K562 (cell line): ENCODE measurements around the gene CLIC1. TPM values are rescaled to one million over a fixed set of nuclear protein-coding genes. Genes with fewer than 3 reads are reported as not detected.

ENCODE experiments used
- CAMTA2 ChIP-seq: fragments of 250-450 bp; sonication (Bioruptor Pico); conservative IDR thresholded peaks from 2 replicates; pipeline ENCODE4 v1.5.1; 2022
- CBX8 ChIP-seq: fragments of 200-600 bp; sonication (generic); IDR thresholded peaks from 2 replicates; pipeline ENCODE4 v1.6.1; 2012; ENCODE audit warnings: borderline replicate concordance, mixed run types, low read depth, mild to moderate bottlenecking, moderate library complexity, mixed read lengths, low read length, control low read depth, inconsistent platforms; ENCODE audit not compliant: poor library complexity, severe bottlenecking; ENCODE audit errors: extremely low read depth
- CREB3 ChIP-seq: fragments of 450-650 bp; conservative IDR thresholded peaks from 2 replicates; pipeline ENCODE4 v1.6.1; 2016; ENCODE audit warnings: missing genetic modification characterization, low read depth, mild to moderate bottlenecking, missing compliant biosample characterization, moderate library complexity
- E2F1 ChIP-seq: sonication (generic); formaldehyde crosslinking; IDR thresholded peaks from 2 replicates; pipeline ENCODE4 v1.8.1; 2023; ENCODE audit warnings: mild to moderate bottlenecking, missing genetic modification reagents, moderate library complexity
- HDAC3 ChIP-seq: fragments of 450-650 bp; IDR thresholded peaks from 2 replicates; pipeline ENCODE4 v1.6.1; 2018; ENCODE audit warnings: borderline replicate concordance, mild to moderate bottlenecking, moderate library complexity; ENCODE audit not compliant: partially characterized antibody
- HIVEP1 ChIP-seq: fragments of 250-450 bp; sonication (Bioruptor Pico); IDR thresholded peaks from 2 replicates; pipeline ENCODE4 v1.4.0; 2020; ENCODE audit warnings: mild to moderate bottlenecking
- KAT7 ChIP-seq: sonication (generic); formaldehyde crosslinking; IDR thresholded peaks from 2 replicates; pipeline ENCODE4 v1.8.0; 2022; ENCODE audit warnings: missing genetic modification reagents, mild to moderate bottlenecking, borderline replicate concordance
- KLF6 ChIP-seq: fragments of 250-450 bp; sonication (Bioruptor Pico); IDR thresholded peaks from 2 replicates; pipeline ENCODE4 v1.4.0; 2020; ENCODE audit warnings: mild to moderate bottlenecking, moderate library complexity, borderline replicate concordance
- MAFF ChIP-seq: IDR thresholded peaks from 2 replicates; pipeline ENCODE4 v1.6.1; 2012; ENCODE audit warnings: low read length, improper control_type of control experiment
- MITF ChIP-seq: IDR thresholded peaks from 2 replicates; pipeline ENCODE4 v1.6.1; 2014; ENCODE audit warnings: antibody characterized with exemption
- NONO ChIP-seq, 2 experiments: fragments of 200-400 bp in 1 of 2; fragments of 450-650 bp in 1 of 2; formaldehyde crosslinking in 1 of 2; IDR thresholded peaks; 2 replicates each; pipeline ENCODE4 v1.6.1; 2017; ENCODE audit warnings: low read depth in 2 of 2, mild to moderate bottlenecking in 2 of 2, moderate library complexity in 2 of 2, low read length in 1 of 2
- OTX1 ChIP-seq: fragments of 450-650 bp; formaldehyde crosslinking; IDR thresholded peaks from 2 replicates; pipeline ENCODE4 v1.4.0; 2022; ENCODE audit warnings: mild to moderate bottlenecking
- RHOXF2B ChIP-seq: fragments of 250-450 bp; sonication (Bioruptor Pico); conservative IDR thresholded peaks from 2 replicates; pipeline ENCODE4 v1.5.1; 2021
- U2AF2 ChIP-seq: fragments of 200-400 bp; formaldehyde crosslinking; optimal IDR thresholded peaks from 2 replicates; pipeline ENCODE3; 2017; ENCODE audit warnings: low read depth, mild to moderate bottlenecking, low read length
- polyA plus RNA-seq, 8 experiments: library from polyadenylated mRNA; depleted of rRNA in 4 of 8; stranded (reverse) in 5 of 8; unstranded in 3 of 8; fragments of >200 nt; fragmentation: Nextera tagmentation in 2 of 8; fragmentation: Illumina TruSeq in 1 of 8; extraction: Ambion mirVana in 2 of 8; extraction: Trizol in 1 of 8; gene quantifications; 2 replicates each; pipeline versions ENCODE4 v1.2.1 to v1.2.3, GENCODE V29; 2011 to 2014; ENCODE audit warnings: inconsistent platforms in 1 of 8, missing spikeins in 1 of 8
- total RNA-seq, 7 experiments: library from RNA; depleted of rRNA in 6 of 7; stranded (reverse); fragments of >200 nt in 6 of 7; fragmentation: Illumina TruSeq in 2 of 7; extraction: Trizol in 2 of 7; gene quantifications; 2 replicates each; pipeline versions ENCODE4 v1.2.1 to v1.2.3, GENCODE V29; 2011 to 2021; ENCODE audit warnings: low replicate concordance in 1 of 7
- TF ChIP-seq, protein P1 (sequence below), 3 experiments: fragments of 200-800 bp in 1 of 3; fragments of 250-450 bp in 1 of 3; fragments of 450-650 bp in 1 of 3; sonication (Bioruptor Pico) in 1 of 3; sonication (Bioruptor generic) in 1 of 3; formaldehyde crosslinking in 1 of 3; IDR thresholded peaks; 2 replicates each; pipeline versions ENCODE4 v1.6.1 to v1.8.0; 2016 to 2022; ENCODE audit warnings: mild to moderate bottlenecking in 2 of 3, missing genetic modification characterization in 2 of 3, missing compliant biosample characterization in 1 of 3, moderate library complexity in 1 of 3

The CLIC1 gene
- total and polyA plus RNA-seq, 9 of the 15 experiments (the other 6 are each of a cell fraction or from before 2014, with no cell fraction given), result 1,267 to 2,419 (median 1,808) TPM

DNA sequence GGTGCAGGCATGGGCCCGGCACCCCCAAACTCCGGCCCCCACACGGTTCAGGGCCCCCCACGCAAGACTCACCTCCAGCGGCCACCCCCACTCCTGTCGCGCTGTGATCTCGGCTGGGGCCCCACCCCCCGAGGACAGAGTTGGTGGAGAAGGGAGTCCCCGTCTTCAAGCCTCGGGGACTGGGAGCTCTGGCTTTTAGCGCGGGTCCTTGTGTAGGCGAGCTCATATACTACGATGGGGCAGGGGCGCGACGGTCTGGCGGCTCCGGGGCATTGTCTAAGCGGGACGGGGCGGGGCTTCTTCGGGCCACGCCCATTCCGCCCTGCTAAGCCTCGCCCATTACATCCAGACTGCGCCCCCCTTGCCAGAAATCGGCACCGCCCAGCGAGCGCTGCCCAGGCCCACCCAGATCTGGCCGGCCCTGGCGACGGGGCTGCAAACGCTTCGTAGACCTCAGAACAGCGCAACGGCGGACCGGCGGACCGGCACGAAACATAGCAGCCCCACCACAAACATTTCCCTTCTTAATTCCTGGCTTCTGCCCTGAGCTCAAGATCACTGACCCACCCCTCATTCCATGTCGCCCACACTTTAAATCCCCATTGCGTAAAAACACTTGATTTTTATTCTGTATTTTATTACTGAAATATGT is 6.2 kb downstream of the CLIC1 start (continued):
- TF ChIP-seq KLF6 (CRISPR knock-in tag) (peak; percentile 68), MAFF (no peak), MITF (no peak), KAT7 (CRISPR knock-in tag) (no peak), RHOXF2B (CRISPR knock-in tag) (peak; percentile 98), CREB3 (no peak), CBX8 (no peak), CAMTA2 (CRISPR knock-in tag) (peak; percentile 100), E2F1 (CRISPR knock-in tag) (peak; percentile 82), HIVEP1 (CRISPR knock-in tag) (peak; percentile 88), HDAC3 (no peak), OTX1 (CRISPR knock-in tag) (peak; percentile 99), NONO (IDR thresholded peaks at IDR 0.05; ENCODE audit: low read depth in 2 of 2, low read length in 1 of 2) (no peak), U2AF2 (no peak)
- TF ChIP-seq, protein P1, sequence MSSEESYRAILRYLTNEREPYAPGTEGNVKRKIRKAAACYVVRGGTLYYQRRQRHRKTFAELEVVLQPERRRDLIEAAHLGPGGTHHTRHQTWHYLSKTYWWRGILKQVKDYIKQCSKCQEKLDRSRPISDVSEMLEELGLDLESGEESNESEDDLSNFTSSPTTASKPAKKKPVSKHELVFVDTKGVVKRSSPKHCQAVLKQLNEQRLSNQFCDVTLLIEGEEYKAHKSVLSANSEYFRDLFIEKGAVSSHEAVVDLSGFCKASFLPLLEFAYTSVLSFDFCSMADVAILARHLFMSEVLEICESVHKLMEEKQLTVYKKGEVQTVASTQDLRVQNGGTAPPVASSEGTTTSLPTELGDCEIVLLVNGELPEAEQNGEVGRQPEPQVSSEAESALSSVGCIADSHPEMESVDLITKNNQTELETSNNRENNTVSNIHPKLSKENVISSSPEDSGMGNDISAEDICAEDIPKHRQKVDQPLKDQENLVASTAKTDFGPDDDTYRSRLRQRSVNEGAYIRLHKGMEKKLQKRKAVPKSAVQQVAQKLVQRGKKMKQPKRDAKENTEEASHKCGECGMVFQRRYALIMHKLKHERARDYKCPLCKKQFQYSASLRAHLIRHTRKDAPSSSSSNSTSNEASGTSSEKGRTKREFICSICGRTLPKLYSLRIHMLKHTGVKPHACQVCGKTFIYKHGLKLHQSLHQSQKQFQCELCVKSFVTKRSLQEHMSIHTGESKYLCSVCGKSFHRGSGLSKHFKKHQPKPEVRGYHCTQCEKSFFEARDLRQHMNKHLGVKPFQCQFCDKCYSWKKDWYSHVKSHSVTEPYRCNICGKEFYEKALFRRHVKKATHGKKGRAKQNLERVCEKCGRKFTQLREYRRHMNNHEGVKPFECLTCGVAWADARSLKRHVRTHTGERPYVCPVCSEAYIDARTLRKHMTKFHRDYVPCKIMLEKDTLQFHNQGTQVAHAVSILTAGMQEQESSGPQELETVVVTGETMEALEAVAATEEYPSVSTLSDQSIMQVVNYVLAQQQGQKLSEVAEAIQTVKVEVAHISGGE (CRISPR knock-in tag; IDR thresholded peaks at IDR 0.05), result peak in 1 of 3 experiments; percentile 48; a peak in 3 of 6 replicates
